Measurements from ENCODE around the gene VARS1.
A peak's percentile ranks its signal among the peaks of the same experiment; 100 is the strongest.
"Not testable (repeated sequence)": the region's sequence is repeated elsewhere in the genome, so short reads cannot be mapped to it uniquely, and the experiment has no call there.

Gene VARS1

DNA sequence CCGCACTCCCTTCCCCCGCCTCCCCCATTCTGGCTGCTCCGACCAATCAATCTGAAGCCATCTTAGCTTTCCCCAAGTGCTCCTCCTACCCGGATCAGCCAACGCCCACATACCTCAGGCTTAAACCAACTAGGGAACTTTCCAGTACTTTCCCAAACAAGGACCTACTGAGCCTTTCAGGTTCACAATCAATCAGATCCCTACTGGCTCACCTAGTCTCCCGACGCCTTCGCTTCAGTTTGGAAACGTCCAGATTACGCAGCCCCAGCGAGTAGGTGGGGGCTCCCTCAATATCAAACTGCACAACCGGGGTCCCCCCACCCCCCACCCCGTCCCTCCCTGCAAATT is 19.1 kb upstream of the VARS1 start:
- no peak overlapping the region for H3K27ac ChIP-seq (ENCODE audit: low read length)
- TF ChIP-seq, protein P1, sequence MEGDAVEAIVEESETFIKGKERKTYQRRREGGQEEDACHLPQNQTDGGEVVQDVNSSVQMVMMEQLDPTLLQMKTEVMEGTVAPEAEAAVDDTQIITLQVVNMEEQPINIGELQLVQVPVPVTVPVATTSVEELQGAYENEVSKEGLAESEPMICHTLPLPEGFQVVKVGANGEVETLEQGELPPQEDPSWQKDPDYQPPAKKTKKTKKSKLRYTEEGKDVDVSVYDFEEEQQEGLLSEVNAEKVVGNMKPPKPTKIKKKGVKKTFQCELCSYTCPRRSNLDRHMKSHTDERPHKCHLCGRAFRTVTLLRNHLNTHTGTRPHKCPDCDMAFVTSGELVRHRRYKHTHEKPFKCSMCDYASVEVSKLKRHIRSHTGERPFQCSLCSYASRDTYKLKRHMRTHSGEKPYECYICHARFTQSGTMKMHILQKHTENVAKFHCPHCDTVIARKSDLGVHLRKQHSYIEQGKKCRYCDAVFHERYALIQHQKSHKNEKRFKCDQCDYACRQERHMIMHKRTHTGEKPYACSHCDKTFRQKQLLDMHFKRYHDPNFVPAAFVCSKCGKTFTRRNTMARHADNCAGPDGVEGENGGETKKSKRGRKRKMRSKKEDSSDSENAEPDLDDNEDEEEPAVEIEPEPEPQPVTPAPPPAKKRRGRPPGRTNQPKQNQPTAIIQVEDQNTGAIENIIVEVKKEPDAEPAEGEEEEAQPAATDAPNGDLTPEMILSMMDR (IDR thresholded peaks at IDR 0.05; ENCODE audit: low read depth, low read length): no peak
- TF ChIP-seq EZH2phosphoT487 (IDR thresholded peaks at IDR 0.05; ENCODE audit: low read depth): no peak

DNA sequence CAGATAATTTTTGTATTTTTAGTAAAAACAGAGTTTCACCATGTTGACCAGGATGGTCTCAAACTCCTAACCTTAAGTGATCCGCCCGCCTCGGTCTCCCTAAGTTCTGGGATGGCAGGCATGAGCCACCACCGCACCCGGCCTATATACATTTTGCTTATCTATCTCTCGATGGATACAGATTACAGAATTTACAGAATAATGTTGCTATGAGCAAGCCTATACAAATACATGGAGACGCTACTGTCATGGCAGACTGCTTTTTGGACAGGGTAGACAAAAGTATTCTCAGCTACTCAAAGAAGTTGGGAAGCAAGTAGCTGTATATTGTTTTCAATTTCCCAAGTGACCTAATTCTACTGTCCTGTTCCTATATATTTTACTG is 17.9 kb upstream of the VARS1 start:
- Histone ChIP-seq H3K4me2 (ENCODE audit: low read length) (peak overlapping the region; percentile 65), H2AFZ (ENCODE audit: low read depth, low read length) (peak overlapping the region; percentile 70), H3K27ac (ENCODE audit: low read length) (no peak overlapping the region), H3K4me3 (ENCODE audit: low read length) (0 out of 2 replicates have a peak overlapping the region, but pooled peaks have one; percentile 51), H3K79me2 (ENCODE audit: low read length) (no peaks in the 10 kb centered on the region), H3K4me1 (ENCODE audit: low read length) (peaks cover 16% of the 10 kb centered on the region), H3K36me3 (replicated peaks; ENCODE audit: low read depth, low read length) (no peaks in the 10 kb centered on the region), H4K20me1 (ENCODE audit: insufficient read depth, low read length) (no peaks in the 10 kb centered on the region), H3K9ac (ENCODE audit: low read length) (0 out of 2 replicates have a peak overlapping the region, but pooled peaks have one; percentile 17), H3K27me3 (ENCODE audit: low read depth, low read length) (no peaks in the 10 kb centered on the region), H3K9me3 (ENCODE audit: insufficient read depth, low read length) (no peaks in the 10 kb centered on the region)
- TF ChIP-seq, protein P1 (IDR thresholded peaks at IDR 0.05; ENCODE audit: low read depth, low read length): no peak
- TF ChIP-seq EZH2phosphoT487 (IDR thresholded peaks at IDR 0.05; ENCODE audit: low read depth): no peak

More for the DNA sequence above, 19.1 kb upstream of the VARS1 start:
- Histone ChIP-seq H3K4me1 (ENCODE audit: low read length) (peaks cover 16% of the 10 kb centered on the region), H4K20me1 (ENCODE audit: insufficient read depth, low read length) (no peaks in the 10 kb centered on the region), H3K79me2 (ENCODE audit: low read length) (no peaks in the 10 kb centered on the region), H3K9ac (ENCODE audit: low read length) (no peak overlapping the region), H3K4me2 (ENCODE audit: low read length) (peak overlapping the region; percentile 26), H3K4me3 (ENCODE audit: low read length) (0 out of 2 replicates have a peak overlapping the region, but pooled peaks have one; percentile 18), H2AFZ (ENCODE audit: low read depth, low read length) (no peak overlapping the region; the same call in 1 of the 2 replicates), H3K9me3 (ENCODE audit: insufficient read depth, low read length) (no peaks in the 10 kb centered on the region), H3K27me3 (ENCODE audit: low read depth, low read length) (no peaks in the 10 kb centered on the region), H3K36me3 (replicated peaks; ENCODE audit: low read depth, low read length) (no peaks in the 10 kb centered on the region)

DNA sequence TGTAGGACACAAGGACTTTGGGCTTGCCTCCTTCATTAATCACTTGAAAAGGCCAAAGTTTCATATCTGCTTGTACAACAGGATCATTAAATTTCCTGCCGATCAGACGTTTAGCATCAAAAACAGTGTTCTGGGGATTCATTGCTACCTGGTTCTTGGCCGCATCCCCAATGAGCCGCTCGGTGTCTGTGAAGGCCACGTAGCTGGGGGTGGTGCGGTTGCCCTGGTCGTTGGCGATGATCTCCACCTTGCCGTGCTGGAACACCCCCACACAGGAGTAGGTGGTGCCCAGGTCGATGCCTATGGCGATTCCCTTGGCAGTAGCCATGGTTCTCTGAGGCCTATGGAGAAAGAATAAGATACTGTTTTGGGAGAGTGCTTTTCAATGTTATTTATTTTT is 16.1 kb upstream of the VARS1 start:
- Histone ChIP-seq H3K9me3 (ENCODE audit: insufficient read depth, low read length) (no peaks in the 10 kb centered on the region), H4K20me1 (ENCODE audit: insufficient read depth, low read length) (no peaks in the 10 kb centered on the region), H3K36me3 (replicated peaks; ENCODE audit: low read depth, low read length) (no peaks in the 10 kb centered on the region), H2AFZ (ENCODE audit: low read depth, low read length) (no peak overlapping the region), H3K4me2 (ENCODE audit: low read length) (no peak overlapping the region), H3K79me2 (ENCODE audit: low read length) (peaks cover under 1% of the 10 kb centered on the region; the same call in 1 of the 2 replicates), H3K27ac (ENCODE audit: low read length) (no peak overlapping the region), H3K4me3 (ENCODE audit: low read length) (no peak overlapping the region), H3K27me3 (ENCODE audit: low read depth, low read length) (no peaks in the 10 kb centered on the region), H3K9ac (ENCODE audit: low read length) (no peak overlapping the region), H3K4me1 (ENCODE audit: low read length) (peaks cover 16% of the 10 kb centered on the region)
- TF ChIP-seq, protein P1 (IDR thresholded peaks at IDR 0.05; ENCODE audit: low read depth, low read length): no peak
- TF ChIP-seq EZH2phosphoT487 (IDR thresholded peaks at IDR 0.05; ENCODE audit: low read depth): no peak

DNA sequence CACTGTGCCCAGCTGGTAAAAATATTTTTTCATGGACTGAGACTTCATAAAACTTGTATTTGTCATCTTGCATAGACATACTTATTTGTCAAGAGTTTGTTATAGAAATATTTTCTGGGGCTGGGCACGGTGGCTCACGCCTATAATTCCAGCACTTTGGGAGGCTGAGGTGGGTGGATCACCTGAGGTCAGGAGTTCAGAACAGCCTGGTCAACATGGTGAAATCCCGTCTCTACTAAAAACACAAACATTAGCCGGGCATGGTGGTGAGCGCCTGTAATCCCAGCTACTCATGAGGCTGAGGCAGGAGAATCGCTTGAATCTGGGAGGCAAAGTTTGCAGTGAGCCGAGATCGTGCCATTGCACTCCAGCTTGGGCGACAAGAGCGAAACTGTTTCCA is 13.0 kb upstream of the VARS1 start:
- not testable (repeated sequence) for H3K36me3 ChIP-seq (replicated peaks; ENCODE audit: low read depth, low read length); H3K4me3 ChIP-seq (ENCODE audit: low read length); H4K20me1 ChIP-seq (ENCODE audit: insufficient read depth, low read length); H3K4me2 ChIP-seq (ENCODE audit: low read length); H3K27me3 ChIP-seq (ENCODE audit: low read depth, low read length); H3K9me3 ChIP-seq (ENCODE audit: insufficient read depth, low read length); H3K9ac ChIP-seq (ENCODE audit: low read length); H3K27ac ChIP-seq (ENCODE audit: low read length); H2AFZ ChIP-seq (ENCODE audit: low read depth, low read length)
- H3K4me1 ChIP-seq (ENCODE audit: low read length): peaks cover 16% of the 10 kb centered on the region
- H3K79me2 ChIP-seq (ENCODE audit: low read length): peaks cover 14% of the 10 kb centered on the region
